ENCODE results near the gene CFAP65. TPM values are rescaled to one million over a fixed set of nuclear protein-coding genes. Genes with fewer than 3 reads are reported as not detected.

The CFAP65 gene
- total and polyA plus RNA-seq, 2 of the 13 experiments (the other 11 are each of a cell fraction or from before 2014, with no cell fraction given): 0.05 TPM; not detected in 1

DNA sequence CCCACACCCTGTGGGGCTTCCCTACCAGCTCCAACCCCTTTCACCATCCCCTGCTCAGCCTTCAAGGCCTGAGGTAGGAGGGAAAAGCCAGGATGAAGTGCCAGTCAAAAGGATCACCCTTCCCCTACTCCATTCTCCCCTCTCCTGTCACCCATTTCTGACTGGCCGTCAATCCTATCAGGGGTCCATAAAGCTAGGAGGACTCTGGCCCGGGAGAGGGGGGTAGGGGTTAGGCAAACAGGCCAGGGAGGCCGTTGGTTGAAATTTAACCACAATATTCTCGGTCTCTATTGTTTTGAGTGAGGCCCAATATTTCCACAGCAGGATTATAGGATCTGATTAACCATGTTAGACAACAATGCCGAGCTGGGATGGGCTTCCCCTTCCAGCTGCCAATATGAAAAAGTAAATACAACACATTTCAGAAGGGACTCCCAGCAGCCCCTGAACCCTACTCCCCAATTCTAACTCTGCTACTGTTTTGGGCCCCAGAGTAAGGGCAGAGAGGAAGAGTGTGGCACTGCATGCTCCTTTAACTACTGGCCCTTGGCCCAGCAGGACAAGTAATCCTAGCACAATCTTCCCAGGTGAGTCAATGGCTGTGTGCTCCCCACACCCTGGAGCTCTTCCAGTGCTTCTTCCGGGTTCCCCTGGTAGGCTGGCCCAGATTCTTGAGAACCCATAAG lies 30.0 kb upstream of the CFAP65 start (continued):
- TF ChIP-seq, protein P1, sequence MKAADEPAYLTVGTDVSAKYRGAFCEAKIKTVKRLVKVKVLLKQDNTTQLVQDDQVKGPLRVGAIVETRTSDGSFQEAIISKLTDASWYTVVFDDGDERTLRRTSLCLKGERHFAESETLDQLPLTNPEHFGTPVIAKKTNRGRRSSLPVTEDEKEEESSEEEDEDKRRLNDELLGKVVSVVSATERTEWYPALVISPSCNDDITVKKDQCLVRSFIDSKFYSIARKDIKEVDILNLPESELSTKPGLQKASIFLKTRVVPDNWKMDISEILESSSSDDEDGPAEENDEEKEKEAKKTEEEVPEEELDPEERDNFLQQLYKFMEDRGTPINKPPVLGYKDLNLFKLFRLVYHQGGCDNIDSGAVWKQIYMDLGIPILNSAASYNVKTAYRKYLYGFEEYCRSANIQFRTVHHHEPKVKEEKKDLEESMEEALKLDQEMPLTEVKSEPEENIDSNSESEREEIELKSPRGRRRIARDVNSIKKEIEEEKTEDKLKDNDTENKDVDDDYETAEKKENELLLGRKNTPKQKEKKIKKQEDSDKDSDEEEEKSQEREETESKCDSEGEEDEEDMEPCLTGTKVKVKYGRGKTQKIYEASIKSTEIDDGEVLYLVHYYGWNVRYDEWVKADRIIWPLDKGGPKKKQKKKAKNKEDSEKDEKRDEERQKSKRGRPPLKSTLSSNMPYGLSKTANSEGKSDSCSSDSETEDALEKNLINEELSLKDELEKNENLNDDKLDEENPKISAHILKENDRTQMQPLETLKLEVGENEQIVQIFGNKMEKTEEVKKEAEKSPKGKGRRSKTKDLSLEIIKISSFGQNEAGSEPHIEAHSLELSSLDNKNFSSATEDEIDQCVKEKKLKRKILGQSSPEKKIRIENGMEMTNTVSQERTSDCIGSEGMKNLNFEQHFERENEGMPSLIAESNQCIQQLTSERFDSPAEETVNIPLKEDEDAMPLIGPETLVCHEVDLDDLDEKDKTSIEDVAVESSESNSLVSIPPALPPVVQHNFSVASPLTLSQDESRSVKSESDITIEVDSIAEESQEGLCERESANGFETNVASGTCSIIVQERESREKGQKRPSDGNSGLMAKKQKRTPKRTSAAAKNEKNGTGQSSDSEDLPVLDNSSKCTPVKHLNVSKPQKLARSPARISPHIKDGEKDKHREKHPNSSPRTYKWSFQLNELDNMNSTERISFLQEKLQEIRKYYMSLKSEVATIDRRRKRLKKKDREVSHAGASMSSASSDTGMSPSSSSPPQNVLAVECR (CRISPR knock-in tag; IDR thresholded peaks at IDR 0.05; ENCODE audit: borderline replicate concordance): peak; percentile 45; the same call in 1 of the 2 replicates
- TF ChIP-seq ZSCAN21 (CRISPR knock-in tag; IDR thresholded peaks at IDR 0.05; ENCODE audit: borderline replicate concordance) (no peak), SRY (CRISPR knock-in tag; IDR thresholded peaks at IDR 0.05) (peak; percentile 43; the same call in 1 of the 2 replicates), TARDBP (CRISPR knock-in tag; IDR thresholded peaks at IDR 0.05) (peak; percentile 96), ZNF558 (CRISPR knock-in tag; IDR thresholded peaks at IDR 0.05; ENCODE audit: borderline replicate concordance) (no peak), NR2F1 (CRISPR knock-in tag; IDR thresholded peaks at IDR 0.05) (peak in 1 of 2 experiments; percentile 42; a peak in 1 of 4 replicates), TOE1 (CRISPR knock-in tag; IDR thresholded peaks at IDR 0.05) (peak; percentile 73; the same call in 1 of the 2 replicates), PAWR (CRISPR knock-in tag; IDR thresholded peaks at IDR 0.05; ENCODE audit: borderline replicate concordance) (no peak), KAT7 (CRISPR knock-in tag; IDR thresholded peaks at IDR 0.05; ENCODE audit: borderline replicate concordance) (no peak), ZBTB21 (CRISPR knock-in tag; IDR thresholded peaks at IDR 0.05) (no peak), KLF15 (CRISPR knock-in tag; IDR thresholded peaks at IDR 0.05; ENCODE audit: borderline replicate concordance) (no peak), CREM (IDR thresholded peaks at IDR 0.05) (peak; percentile 82), CREM (CRISPR knock-in tag; IDR thresholded peaks at IDR 0.05) (no peak)
- TF ChIP-seq, protein P2, sequence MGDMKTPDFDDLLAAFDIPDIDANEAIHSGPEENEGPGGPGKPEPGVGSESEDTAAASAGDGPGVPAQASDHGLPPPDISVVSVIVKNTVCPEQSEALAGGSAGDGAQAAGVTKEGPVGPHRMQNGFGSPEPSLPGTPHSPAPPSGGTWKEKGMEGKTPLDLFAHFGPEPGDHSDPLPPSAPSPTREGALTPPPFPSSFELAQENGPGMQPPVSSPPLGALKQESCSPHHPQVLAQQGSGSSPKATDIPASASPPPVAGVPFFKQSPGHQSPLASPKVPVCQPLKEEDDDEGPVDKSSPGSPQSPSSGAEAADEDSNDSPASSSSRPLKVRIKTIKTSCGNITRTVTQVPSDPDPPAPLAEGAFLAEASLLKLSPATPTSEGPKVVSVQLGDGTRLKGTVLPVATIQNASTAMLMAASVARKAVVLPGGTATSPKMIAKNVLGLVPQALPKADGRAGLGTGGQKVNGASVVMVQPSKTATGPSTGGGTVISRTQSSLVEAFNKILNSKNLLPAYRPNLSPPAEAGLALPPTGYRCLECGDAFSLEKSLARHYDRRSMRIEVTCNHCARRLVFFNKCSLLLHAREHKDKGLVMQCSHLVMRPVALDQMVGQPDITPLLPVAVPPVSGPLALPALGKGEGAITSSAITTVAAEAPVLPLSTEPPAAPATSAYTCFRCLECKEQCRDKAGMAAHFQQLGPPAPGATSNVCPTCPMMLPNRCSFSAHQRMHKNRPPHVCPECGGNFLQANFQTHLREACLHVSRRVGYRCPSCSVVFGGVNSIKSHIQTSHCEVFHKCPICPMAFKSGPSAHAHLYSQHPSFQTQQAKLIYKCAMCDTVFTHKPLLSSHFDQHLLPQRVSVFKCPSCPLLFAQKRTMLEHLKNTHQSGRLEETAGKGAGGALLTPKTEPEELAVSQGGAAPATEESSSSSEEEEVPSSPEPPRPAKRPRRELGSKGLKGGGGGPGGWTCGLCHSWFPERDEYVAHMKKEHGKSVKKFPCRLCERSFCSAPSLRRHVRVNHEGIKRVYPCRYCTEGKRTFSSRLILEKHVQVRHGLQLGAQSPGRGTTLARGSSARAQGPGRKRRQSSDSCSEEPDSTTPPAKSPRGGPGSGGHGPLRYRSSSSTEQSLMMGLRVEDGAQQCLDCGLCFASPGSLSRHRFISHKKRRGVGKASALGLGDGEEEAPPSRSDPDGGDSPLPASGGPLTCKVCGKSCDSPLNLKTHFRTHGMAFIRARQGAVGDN (CRISPR knock-in tag; IDR thresholded peaks at IDR 0.05): no peak
- TF ChIP-seq, protein P3, sequence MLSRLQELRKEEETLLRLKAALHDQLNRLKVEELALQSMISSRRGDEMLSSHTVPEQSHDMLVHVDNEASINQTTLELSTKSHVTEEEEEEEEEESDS (CRISPR knock-in tag; IDR thresholded peaks at IDR 0.05; ENCODE audit: borderline replicate concordance): no peak
- TF ChIP-seq, protein P4, sequence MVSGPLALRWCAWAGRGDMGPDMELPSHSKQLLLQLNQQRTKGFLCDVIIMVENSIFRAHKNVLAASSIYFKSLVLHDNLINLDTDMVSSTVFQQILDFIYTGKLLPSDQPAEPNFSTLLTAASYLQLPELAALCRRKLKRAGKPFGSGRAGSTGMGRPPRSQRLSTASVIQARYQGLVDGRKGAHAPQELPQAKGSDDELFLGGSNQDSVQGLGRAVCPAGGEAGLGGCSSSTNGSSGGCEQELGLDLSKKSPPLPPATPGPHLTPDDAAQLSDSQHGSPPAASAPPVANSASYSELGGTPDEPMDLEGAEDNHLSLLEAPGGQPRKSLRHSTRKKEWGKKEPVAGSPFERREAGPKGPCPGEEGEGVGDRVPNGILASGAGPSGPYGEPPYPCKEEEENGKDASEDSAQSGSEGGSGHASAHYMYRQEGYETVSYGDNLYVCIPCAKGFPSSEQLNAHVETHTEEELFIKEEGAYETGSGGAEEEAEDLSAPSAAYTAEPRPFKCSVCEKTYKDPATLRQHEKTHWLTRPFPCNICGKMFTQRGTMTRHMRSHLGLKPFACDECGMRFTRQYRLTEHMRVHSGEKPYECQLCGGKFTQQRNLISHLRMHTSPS (CRISPR knock-in tag; IDR thresholded peaks at IDR 0.05; ENCODE audit: low read depth): 0 out of 2 replicates have a peak, but pooled peaks have one; percentile 18

Measured in HepG2 (cell line).